ENCODE results near the gene GPD1. TPM values are rescaled to one million over a fixed set of nuclear protein-coding genes. Genes with fewer than 3 reads are reported as not detected.

GPD1 gene
- total and polyA plus RNA-seq, 9 of the 15 experiments (the other 6 are each of a cell fraction or from before 2014, with no cell fraction given), result 0.13 to 1.00 (median 0.55) TPM

DNA sequence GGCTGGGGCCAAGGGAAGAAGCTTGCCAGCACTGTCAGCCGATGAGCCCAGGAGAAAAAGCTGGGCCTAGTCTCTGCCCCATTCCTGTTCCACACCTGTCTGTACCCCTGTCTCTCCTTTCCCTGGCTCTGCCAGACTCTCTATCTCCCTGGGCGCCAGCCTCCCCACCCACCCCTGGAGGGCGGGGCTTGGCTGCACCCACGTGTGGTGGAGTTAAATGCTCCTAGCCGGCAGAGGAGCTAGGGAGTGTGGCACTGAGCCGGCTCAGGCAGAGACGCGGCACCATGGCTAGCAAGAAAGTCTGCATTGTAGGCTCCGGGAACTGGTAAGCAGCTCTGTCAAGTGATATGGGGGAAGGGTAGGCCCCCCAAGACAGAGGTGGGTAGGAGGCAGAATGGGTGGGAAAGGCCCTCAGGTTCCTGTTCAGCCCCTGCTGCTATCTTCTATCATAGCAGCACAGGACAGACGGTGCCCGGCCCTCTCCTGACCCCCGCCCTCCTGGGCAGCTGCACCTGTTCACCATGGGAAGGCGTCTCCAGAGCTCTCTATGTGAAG lies at the start of gene GPD1 (continued):
- TF ChIP-seq XRCC5 (IDR thresholded peaks at IDR 0.05; ENCODE audit: low read depth, low read length), result no peak
- TF ChIP-seq MAZ (CRISPR knock-in tag; conservative IDR thresholded peaks at IDR 0.05 in 1 of 2, IDR thresholded peaks at IDR 0.05 in 1 of 2), result 0 out of 4 replicates have a peak, but pooled peaks of 1 of the 2 experiments have one; percentile 28
- TF ChIP-seq THRAP3 (IDR thresholded peaks at IDR 0.05; ENCODE audit: borderline replicate concordance), result no peak
- no peak for TF ChIP-seq MLX (CRISPR knock-in tag; conservative IDR thresholded peaks at IDR 0.05)
- TF ChIP-seq, protein P1, sequence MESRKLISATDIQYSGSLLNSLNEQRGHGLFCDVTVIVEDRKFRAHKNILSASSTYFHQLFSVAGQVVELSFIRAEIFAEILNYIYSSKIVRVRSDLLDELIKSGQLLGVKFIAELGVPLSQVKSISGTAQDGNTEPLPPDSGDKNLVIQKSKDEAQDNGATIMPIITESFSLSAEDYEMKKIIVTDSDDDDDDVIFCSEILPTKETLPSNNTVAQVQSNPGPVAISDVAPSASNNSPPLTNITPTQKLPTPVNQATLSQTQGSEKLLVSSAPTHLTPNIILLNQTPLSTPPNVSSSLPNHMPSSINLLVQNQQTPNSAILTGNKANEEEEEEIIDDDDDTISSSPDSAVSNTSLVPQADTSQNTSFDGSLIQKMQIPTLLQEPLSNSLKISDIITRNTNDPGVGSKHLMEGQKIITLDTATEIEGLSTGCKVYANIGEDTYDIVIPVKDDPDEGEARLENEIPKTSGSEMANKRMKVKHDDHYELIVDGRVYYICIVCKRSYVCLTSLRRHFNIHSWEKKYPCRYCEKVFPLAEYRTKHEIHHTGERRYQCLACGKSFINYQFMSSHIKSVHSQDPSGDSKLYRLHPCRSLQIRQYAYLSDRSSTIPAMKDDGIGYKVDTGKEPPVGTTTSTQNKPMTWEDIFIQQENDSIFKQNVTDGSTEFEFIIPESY (CRISPR knock-in tag; IDR thresholded peaks at IDR 0.05), result no peak
- TF ChIP-seq, protein P2, sequence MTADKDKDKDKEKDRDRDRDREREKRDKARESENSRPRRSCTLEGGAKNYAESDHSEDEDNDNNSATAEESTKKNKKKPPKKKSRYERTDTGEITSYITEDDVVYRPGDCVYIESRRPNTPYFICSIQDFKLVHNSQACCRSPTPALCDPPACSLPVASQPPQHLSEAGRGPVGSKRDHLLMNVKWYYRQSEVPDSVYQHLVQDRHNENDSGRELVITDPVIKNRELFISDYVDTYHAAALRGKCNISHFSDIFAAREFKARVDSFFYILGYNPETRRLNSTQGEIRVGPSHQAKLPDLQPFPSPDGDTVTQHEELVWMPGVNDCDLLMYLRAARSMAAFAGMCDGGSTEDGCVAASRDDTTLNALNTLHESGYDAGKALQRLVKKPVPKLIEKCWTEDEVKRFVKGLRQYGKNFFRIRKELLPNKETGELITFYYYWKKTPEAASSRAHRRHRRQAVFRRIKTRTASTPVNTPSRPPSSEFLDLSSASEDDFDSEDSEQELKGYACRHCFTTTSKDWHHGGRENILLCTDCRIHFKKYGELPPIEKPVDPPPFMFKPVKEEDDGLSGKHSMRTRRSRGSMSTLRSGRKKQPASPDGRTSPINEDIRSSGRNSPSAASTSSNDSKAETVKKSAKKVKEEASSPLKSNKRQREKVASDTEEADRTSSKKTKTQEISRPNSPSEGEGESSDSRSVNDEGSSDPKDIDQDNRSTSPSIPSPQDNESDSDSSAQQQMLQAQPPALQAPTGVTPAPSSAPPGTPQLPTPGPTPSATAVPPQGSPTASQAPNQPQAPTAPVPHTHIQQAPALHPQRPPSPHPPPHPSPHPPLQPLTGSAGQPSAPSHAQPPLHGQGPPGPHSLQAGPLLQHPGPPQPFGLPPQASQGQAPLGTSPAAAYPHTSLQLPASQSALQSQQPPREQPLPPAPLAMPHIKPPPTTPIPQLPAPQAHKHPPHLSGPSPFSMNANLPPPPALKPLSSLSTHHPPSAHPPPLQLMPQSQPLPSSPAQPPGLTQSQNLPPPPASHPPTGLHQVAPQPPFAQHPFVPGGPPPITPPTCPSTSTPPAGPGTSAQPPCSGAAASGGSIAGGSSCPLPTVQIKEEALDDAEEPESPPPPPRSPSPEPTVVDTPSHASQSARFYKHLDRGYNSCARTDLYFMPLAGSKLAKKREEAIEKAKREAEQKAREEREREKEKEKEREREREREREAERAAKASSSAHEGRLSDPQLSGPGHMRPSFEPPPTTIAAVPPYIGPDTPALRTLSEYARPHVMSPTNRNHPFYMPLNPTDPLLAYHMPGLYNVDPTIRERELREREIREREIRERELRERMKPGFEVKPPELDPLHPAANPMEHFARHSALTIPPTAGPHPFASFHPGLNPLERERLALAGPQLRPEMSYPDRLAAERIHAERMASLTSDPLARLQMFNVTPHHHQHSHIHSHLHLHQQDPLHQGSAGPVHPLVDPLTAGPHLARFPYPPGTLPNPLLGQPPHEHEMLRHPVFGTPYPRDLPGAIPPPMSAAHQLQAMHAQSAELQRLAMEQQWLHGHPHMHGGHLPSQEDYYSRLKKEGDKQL (CRISPR knock-in tag; IDR thresholded peaks at IDR 0.05; ENCODE audit: borderline replicate concordance), result no peak
- TF ChIP-seq HDAC3 (IDR thresholded peaks at IDR 0.05; ENCODE audit: borderline replicate concordance, partially characterized antibody), result no peak
- peak in 1 of 2 experiments; percentile 22; a peak in 1 of 4 replicates for TF ChIP-seq NRF1 (conservative IDR thresholded peaks at IDR 0.05 in 1 of 2, IDR thresholded peaks at IDR 0.05 in 1 of 2)
- no peak for TF ChIP-seq ZNF12 (CRISPR knock-in tag; IDR thresholded peaks at IDR 0.05)
- TF ChIP-seq ZNF584 (CRISPR knock-in tag; IDR thresholded peaks at IDR 0.05; ENCODE audit: low read depth), result no peak
- TF ChIP-seq HMG20A (CRISPR knock-in tag; conservative IDR thresholded peaks at IDR 0.05), result no peak
- no peak for TF ChIP-seq NR2C1 (IDR thresholded peaks at IDR 0.05)
- TF ChIP-seq NR2C1 (tag; IDR thresholded peaks at IDR 0.05), result no peak
- TF ChIP-seq, protein P3, sequence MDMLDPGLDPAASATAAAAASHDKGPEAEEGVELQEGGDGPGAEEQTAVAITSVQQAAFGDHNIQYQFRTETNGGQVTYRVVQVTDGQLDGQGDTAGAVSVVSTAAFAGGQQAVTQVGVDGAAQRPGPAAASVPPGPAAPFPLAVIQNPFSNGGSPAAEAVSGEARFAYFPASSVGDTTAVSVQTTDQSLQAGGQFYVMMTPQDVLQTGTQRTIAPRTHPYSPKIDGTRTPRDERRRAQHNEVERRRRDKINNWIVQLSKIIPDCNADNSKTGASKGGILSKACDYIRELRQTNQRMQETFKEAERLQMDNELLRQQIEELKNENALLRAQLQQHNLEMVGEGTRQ (CRISPR knock-in tag; IDR thresholded peaks at IDR 0.05), result peak; percentile 63
- no peak for TF ChIP-seq ZBTB17 (CRISPR knock-in tag; IDR thresholded peaks at IDR 0.05)
- no peak for TF ChIP-seq TAF1 (IDR thresholded peaks at IDR 0.05; ENCODE audit: control insufficient read depth, extremely low read depth, insufficient read depth, low read length, severe bottlenecking)
- no peak for TF ChIP-seq NFE2 (IDR thresholded peaks at IDR 0.05; ENCODE audit: low read depth)
- TF ChIP-seq ELF4 (CRISPR knock-in tag; IDR thresholded peaks at IDR 0.05), result no peak
- no peak for TF ChIP-seq RFX7 (CRISPR knock-in tag; IDR thresholded peaks at IDR 0.05)
- TF ChIP-seq ZNF696 (CRISPR knock-in tag; conservative IDR thresholded peaks at IDR 0.05), result no peak
